Daoy (cell line): ENCODE data around the gene HDAC7. TPM values are rescaled to one million over a fixed set of nuclear protein-coding genes. Genes with fewer than 3 reads are reported as not detected.

Experiments
- DNase-seq: peaks from one replicate; pipeline ENCODE4 v3.0.0-alpha.2; 2015; ENCODE audit warnings: low read depth
- total RNA-seq: library from RNA; depleted of rRNA; stranded (reverse); fragments of >200 nt; shearing (Covaris generic); gene quantifications from 2 replicates; pipeline ENCODE4 v1.2.3, GENCODE V29; 2014; rRNA removed

Gene HDAC7
- 19.3 and 20.6 TPM in 2 replicates for total RNA-seq

- peak; percentile 92 for DNase-seq
Measured at GRCh38 chr12:47819896-47820630, at the start of gene HDAC7. TSS of gene HDAC7 (minus strand) at chr12:47819903. CDS start at chr12:47819785, 118 bp downstream.

- DNase-seq, result no peak
Measured at GRCh38 chr12:47868552-47869031, 48.9 kb upstream of the HDAC7 start.

GRCh38 chr12:47868041-47868440, 48.3 kb upstream of the HDAC7 start:
- peak; percentile 28 for DNase-seq

GRCh38 chr12:47867495-47867941, 47.8 kb upstream of the HDAC7 start:
- DNase-seq, result peak; percentile 78

GRCh38 chr12:47864646-47865235, 45.0 kb upstream of the HDAC7 start:
- DNase-seq, result no peak

GRCh38 chr12:47863985-47864384, 44.3 kb upstream of the HDAC7 start:
- DNase-seq, result no peak

- no peak for DNase-seq
Measured at GRCh38 chr12:47863467-47863866, 43.8 kb upstream of the HDAC7 start.

- DNase-seq, result no peak
Measured at GRCh38 chr12:47862881-47863280, 43.2 kb upstream of the HDAC7 start.

GRCh38 chr12:47862167-47862750, 42.6 kb upstream of the HDAC7 start:
- no peak for DNase-seq

GRCh38 chr12:47860873-47861272, 41.2 kb upstream of the HDAC7 start:
- DNase-seq, result no peak

- no peak for DNase-seq
Measured at GRCh38 chr12:47860279-47860841, 40.7 kb upstream of the HDAC7 start.

- no peak for DNase-seq
Measured at GRCh38 chr12:47858511-47859266, 39.0 kb upstream of the HDAC7 start.

- no peak for DNase-seq
Measured at GRCh38 chr12:47856721-47857575, 37.2 kb upstream of the HDAC7 start.

- no peak for DNase-seq
Measured at GRCh38 chr12:47856094-47856493, 36.4 kb upstream of the HDAC7 start.

GRCh38 chr12:47855502-47855901, 35.8 kb upstream of the HDAC7 start:
- no peak for DNase-seq

GRCh38 chr12:47854531-47854930, 34.8 kb upstream of the HDAC7 start:
- no peak for DNase-seq

GRCh38 chr12:47852096-47852571, 32.4 kb upstream of the HDAC7 start:
- no peak for DNase-seq

- no peak for DNase-seq
Measured at GRCh38 chr12:47851303-47851952, 31.7 kb upstream of the HDAC7 start.

GRCh38 chr12:47850153-47851084, 30.7 kb upstream of the HDAC7 start:
- DNase-seq, result no peak
